Neural cell (in vitro differentiated cells): Measurements from ENCODE around the gene NXPH2. TPM values are rescaled to one million over a fixed set of nuclear protein-coding genes. Genes with fewer than 3 reads are reported as not detected.

Experiments
- H2AFZ ChIP-seq: fragments of 200-600, 300-800 bp; sonication (generic), shearing (Covaris generic); 2 replicates; pipeline ENCODE4 v1.6.0; 2014; ENCODE audit warnings: low read depth, mild to moderate bottlenecking, antibody characterized with exemption, low read length, moderate library complexity
- H3F3A ChIP-seq: fragments of 200-600 bp; shearing (Covaris generic); 2 replicates; pipeline ENCODE4 v1.6.1; 2016; ENCODE audit warnings: mild to moderate bottlenecking, moderate library complexity, mixed read lengths, antibody characterized with exemption, low read length; ENCODE audit not compliant: insufficient read depth, poor library complexity, severe bottlenecking
- H3K27ac ChIP-seq: fragments of 200-600, 300-800 bp; sonication (generic), shearing (Covaris generic); 2 replicates; pipeline ENCODE4 v1.5.1; 2014; ENCODE audit warnings: mild to moderate bottlenecking, low read length, moderate library complexity
- H3K27me3 ChIP-seq: fragments of 300-800, 200-600 bp; sonication (generic), shearing (Covaris generic); 2 replicates; pipeline ENCODE4 v1.6.0; 2014; ENCODE audit warnings: mild to moderate bottlenecking, low read depth, low read length, moderate library complexity; ENCODE audit not compliant: insufficient read depth
- H3K36me3 ChIP-seq: fragments of 300-800, 200-600 bp; sonication (generic), shearing (Covaris generic); 2 replicates; pipeline ENCODE4 v1.5.1; 2014; ENCODE audit warnings: mild to moderate bottlenecking, antibody characterized with exemption, low read length, moderate library complexity; ENCODE audit not compliant: insufficient read depth
- H3K4me2 ChIP-seq: fragments of 300-800, 200-600 bp; sonication (generic), shearing (Covaris generic); 2 replicates; pipeline ENCODE4 v1.6.0; 2014; ENCODE audit warnings: mild to moderate bottlenecking, low read length
- H3K4me3 ChIP-seq: fragments of 300-800, 200-600 bp; sonication (generic), shearing (Covaris generic); 2 replicates; pipeline ENCODE4 v1.5.1; 2014; ENCODE audit warnings: mild to moderate bottlenecking, low read length, moderate library complexity
- H3K79me2 ChIP-seq: fragments of 200-600 bp; shearing (Covaris generic); replicated peaks from 2 replicates; pipeline ENCODE4 v1.6.0; 2014; ENCODE audit warnings: mild to moderate bottlenecking, low read length, moderate library complexity; ENCODE audit not compliant: insufficient read depth
- H3K9ac ChIP-seq: fragments of 300-800, 200-600 bp; sonication (generic), shearing (Covaris generic); 2 replicates; pipeline ENCODE4 v1.6.1; 2016; ENCODE audit warnings: mild to moderate bottlenecking, low read length, mixed read lengths
- H3K9me2 ChIP-seq: fragments of 200-600 bp; shearing (Covaris generic); 2 replicates; pipeline ENCODE4 v1.6.1; 2016; ENCODE audit warnings: mild to moderate bottlenecking, low read length, mixed read lengths; ENCODE audit not compliant: insufficient read depth
- H3K9me3 ChIP-seq: fragments of 200-600, 300-800 bp; sonication (generic), shearing (Covaris generic); 2 replicates; pipeline ENCODE4 v1.6.1; 2016; ENCODE audit warnings: mild to moderate bottlenecking, mixed run types, low read length, moderate library complexity, mixed read lengths
- H4K20me1 ChIP-seq: fragments of 200-600 bp; shearing (Covaris generic); 2 replicates; pipeline ENCODE4 v1.6.1; 2016; ENCODE audit warnings: mild to moderate bottlenecking, mixed run types; ENCODE audit not compliant: insufficient read depth
- EP300 ChIP-seq: fragments of 450-650 bp; conservative IDR thresholded peaks from 2 replicates; pipeline ENCODE4 v1.6.1; 2014; ENCODE audit warnings: antibody characterized with exemption, mild to moderate bottlenecking, moderate library complexity; ENCODE audit not compliant: poor library complexity, severe bottlenecking
- EZH2 ChIP-seq: fragments of 200-600, 300-800 bp; shearing (Covaris generic), sonication (generic); IDR thresholded peaks from 2 replicates; pipeline ENCODE4 v1.6.1; 2014; ENCODE audit warnings: antibody characterized with exemption, low read length, borderline replicate concordance, mild to moderate bottlenecking; ENCODE audit not compliant: insufficient read depth, poor library complexity, severe bottlenecking
- MXI1 ChIP-seq: fragments of 450-650 bp; conservative IDR thresholded peaks from 2 replicates; pipeline ENCODE4 v1.6.1; 2014; ENCODE audit warnings: antibody characterized with exemption, mild to moderate bottlenecking; ENCODE audit not compliant: poor library complexity, severe bottlenecking
- POLR2AphosphoS5 ChIP-seq: IDR thresholded peaks from 2 replicates; pipeline ENCODE4 v1.6.1; 2012
- RAD21 ChIP-seq: fragments of 450-650 bp; conservative IDR thresholded peaks from 2 replicates; pipeline ENCODE4 v1.6.1; 2014; ENCODE audit warnings: antibody characterized with exemption, mild to moderate bottlenecking, moderate library complexity
- SMC3 ChIP-seq: fragments of 450-650 bp; conservative IDR thresholded peaks from 2 replicates; pipeline ENCODE4 v1.6.1; 2014; ENCODE audit warnings: antibody characterized with exemption, mild to moderate bottlenecking, moderate library complexity; ENCODE audit not compliant: poor library complexity
- TAF1 ChIP-seq: IDR thresholded peaks from 2 replicates; pipeline ENCODE4 v1.6.1; 2012; ENCODE audit warnings: low read depth
- polyA plus RNA-seq: library from polyadenylated mRNA; depleted of rRNA; stranded (reverse); fragments of >200 nt; gene quantifications from 2 replicates; pipeline ENCODE4 v1.2.3, GENCODE V29; 2014
- TF ChIP-seq, protein P1 (sequence below): IDR thresholded peaks from 2 replicates; pipeline ENCODE4 v1.6.1; 2012; ENCODE audit warnings: borderline replicate concordance
- TF ChIP-seq, protein P2 (sequence below): fragments of 450-650 bp; IDR thresholded peaks from 2 replicates; pipeline ENCODE4 v1.5.1; 2014; ENCODE audit warnings: antibody characterized with exemption, mild to moderate bottlenecking, moderate library complexity; ENCODE audit not compliant: poor library complexity, severe bottlenecking

The NXPH2 gene
- polyA plus RNA-seq, 1 donor from 2014 or later: not detected

DNA sequence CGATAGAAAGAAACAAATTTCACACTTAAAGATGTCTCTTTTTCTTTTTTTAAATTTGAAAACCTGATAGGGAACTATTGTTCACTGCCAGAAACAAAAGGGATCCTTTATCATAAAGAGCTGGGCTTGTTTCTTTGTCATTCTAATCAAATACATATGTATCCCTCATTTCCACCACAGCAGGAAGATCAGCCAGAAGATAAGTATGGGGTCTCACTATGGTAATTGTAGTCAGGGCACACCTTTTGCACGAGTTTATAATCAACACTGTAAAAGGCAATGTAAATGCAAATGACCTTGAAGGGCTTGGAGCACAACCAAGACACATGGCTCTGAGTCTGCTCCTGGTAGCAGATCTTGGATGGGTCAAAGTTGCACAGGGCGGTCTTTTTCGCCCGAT, 109.5 kb downstream of the NXPH2 start:
- no peaks in the 10 kb centered on the region for H3K9me3 ChIP-seq
- H3K9ac ChIP-seq: no peak overlapping the region
- H3K27me3 ChIP-seq: no peaks in the 10 kb centered on the region
- H3K9me2 ChIP-seq: no peaks in the 10 kb centered on the region
- H2AFZ ChIP-seq: no peak overlapping the region
- no peaks in the 10 kb centered on the region for H3K36me3 ChIP-seq
- no peak overlapping the region for H3K27ac ChIP-seq
- no peak overlapping the region for H3K4me2 ChIP-seq
- no peak overlapping the region for H3K4me3 ChIP-seq
- H3F3A ChIP-seq: no peaks in the 10 kb centered on the region
- H4K20me1 ChIP-seq: no peaks in the 10 kb centered on the region
- no peak for TF ChIP-seq SMC3
- TF ChIP-seq RAD21: no peak
- no peak for TF ChIP-seq EP300
- no peak for TF ChIP-seq TAF1
- TF ChIP-seq, protein P1, sequence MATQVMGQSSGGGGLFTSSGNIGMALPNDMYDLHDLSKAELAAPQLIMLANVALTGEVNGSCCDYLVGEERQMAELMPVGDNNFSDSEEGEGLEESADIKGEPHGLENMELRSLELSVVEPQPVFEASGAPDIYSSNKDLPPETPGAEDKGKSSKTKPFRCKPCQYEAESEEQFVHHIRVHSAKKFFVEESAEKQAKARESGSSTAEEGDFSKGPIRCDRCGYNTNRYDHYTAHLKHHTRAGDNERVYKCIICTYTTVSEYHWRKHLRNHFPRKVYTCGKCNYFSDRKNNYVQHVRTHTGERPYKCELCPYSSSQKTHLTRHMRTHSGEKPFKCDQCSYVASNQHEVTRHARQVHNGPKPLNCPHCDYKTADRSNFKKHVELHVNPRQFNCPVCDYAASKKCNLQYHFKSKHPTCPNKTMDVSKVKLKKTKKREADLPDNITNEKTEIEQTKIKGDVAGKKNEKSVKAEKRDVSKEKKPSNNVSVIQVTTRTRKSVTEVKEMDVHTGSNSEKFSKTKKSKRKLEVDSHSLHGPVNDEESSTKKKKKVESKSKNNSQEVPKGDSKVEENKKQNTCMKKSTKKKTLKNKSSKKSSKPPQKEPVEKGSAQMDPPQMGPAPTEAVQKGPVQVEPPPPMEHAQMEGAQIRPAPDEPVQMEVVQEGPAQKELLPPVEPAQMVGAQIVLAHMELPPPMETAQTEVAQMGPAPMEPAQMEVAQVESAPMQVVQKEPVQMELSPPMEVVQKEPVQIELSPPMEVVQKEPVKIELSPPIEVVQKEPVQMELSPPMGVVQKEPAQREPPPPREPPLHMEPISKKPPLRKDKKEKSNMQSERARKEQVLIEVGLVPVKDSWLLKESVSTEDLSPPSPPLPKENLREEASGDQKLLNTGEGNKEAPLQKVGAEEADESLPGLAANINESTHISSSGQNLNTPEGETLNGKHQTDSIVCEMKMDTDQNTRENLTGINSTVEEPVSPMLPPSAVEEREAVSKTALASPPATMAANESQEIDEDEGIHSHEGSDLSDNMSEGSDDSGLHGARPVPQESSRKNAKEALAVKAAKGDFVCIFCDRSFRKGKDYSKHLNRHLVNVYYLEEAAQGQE: no peak
- TF ChIP-seq, protein P2, sequence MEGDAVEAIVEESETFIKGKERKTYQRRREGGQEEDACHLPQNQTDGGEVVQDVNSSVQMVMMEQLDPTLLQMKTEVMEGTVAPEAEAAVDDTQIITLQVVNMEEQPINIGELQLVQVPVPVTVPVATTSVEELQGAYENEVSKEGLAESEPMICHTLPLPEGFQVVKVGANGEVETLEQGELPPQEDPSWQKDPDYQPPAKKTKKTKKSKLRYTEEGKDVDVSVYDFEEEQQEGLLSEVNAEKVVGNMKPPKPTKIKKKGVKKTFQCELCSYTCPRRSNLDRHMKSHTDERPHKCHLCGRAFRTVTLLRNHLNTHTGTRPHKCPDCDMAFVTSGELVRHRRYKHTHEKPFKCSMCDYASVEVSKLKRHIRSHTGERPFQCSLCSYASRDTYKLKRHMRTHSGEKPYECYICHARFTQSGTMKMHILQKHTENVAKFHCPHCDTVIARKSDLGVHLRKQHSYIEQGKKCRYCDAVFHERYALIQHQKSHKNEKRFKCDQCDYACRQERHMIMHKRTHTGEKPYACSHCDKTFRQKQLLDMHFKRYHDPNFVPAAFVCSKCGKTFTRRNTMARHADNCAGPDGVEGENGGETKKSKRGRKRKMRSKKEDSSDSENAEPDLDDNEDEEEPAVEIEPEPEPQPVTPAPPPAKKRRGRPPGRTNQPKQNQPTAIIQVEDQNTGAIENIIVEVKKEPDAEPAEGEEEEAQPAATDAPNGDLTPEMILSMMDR: no peak
- TF ChIP-seq MXI1: no peak
- no peak for TF ChIP-seq POLR2AphosphoS5
- TF ChIP-seq EZH2: no peak
- H3K79me2 ChIP-seq: no peaks in the 10 kb centered on the region

DNA sequence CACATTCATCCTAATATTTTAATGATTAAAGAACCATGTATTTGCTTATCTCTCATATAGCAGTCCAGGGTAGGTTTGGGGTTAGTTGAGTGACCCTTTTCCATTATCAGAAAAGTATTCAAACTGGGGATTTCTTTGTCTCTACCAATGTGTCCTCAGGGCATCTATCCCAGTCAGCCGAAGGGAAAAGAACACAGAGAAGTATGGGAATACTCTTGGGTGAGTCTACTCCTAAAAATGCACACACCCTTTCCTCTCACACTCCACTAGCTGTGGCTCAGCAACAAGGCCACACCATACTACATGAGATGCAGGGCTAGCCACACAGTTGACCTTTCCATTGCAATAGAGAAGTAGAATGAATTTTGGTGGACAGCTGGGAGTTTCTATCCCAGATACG, 114.3 kb downstream of the NXPH2 start:
- no peak overlapping the region for H3K27ac ChIP-seq
- no peaks in the 10 kb centered on the region for H4K20me1 ChIP-seq
- no peaks in the 10 kb centered on the region for H3K27me3 ChIP-seq
- no peak overlapping the region for H2AFZ ChIP-seq
- TF ChIP-seq EZH2: no peak
- no peak for TF ChIP-seq SMC3
- TF ChIP-seq MXI1: no peak
- TF ChIP-seq, protein P1: no peak
- TF ChIP-seq, protein P2: no peak
- TF ChIP-seq RAD21: no peak
- no peak overlapping the region for H3K4me3 ChIP-seq
- H3K79me2 ChIP-seq: no peaks in the 10 kb centered on the region
- H3F3A ChIP-seq: no peaks in the 10 kb centered on the region
- no peak overlapping the region for H3K9ac ChIP-seq
- no peaks in the 10 kb centered on the region for H3K9me3 ChIP-seq
- H3K4me2 ChIP-seq: no peak overlapping the region
- H3K36me3 ChIP-seq: no peaks in the 10 kb centered on the region
- H3K9me2 ChIP-seq: no peaks in the 10 kb centered on the region
